GM12872 (cell line): Measurements from ENCODE around the gene GPN2.

Source experiments
- TF ChIP-seq, protein P1 (sequence below): IDR thresholded peaks from 3 replicates; pipeline ENCODE4 v1.5.1; 2011; ENCODE audit warnings: low read depth, mild to moderate bottlenecking, low read length, moderate library complexity; ENCODE audit not compliant: insufficient read depth

GPN2 gene

DNA sequence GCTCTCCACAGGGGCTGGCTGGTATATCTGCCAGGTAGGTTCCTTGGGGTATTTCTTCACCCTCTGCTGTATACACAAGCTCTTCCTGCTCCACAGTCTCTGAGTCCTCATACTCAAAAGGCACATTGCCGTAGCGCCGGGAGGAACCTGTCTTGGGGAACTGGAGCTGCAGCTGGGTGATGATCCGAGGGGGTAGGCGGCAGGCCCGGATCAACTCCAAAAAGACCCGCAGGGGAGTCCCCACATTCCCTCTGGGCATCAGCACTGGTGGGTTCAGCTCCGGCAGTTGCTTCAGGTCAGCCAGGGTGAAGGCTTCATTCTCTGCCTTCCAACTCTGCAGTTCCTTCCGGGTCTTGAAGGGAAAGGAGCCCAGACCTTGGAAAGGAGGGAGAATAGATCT is 7.3 kb upstream of the GPN2 start:
- TF ChIP-seq, protein P1, sequence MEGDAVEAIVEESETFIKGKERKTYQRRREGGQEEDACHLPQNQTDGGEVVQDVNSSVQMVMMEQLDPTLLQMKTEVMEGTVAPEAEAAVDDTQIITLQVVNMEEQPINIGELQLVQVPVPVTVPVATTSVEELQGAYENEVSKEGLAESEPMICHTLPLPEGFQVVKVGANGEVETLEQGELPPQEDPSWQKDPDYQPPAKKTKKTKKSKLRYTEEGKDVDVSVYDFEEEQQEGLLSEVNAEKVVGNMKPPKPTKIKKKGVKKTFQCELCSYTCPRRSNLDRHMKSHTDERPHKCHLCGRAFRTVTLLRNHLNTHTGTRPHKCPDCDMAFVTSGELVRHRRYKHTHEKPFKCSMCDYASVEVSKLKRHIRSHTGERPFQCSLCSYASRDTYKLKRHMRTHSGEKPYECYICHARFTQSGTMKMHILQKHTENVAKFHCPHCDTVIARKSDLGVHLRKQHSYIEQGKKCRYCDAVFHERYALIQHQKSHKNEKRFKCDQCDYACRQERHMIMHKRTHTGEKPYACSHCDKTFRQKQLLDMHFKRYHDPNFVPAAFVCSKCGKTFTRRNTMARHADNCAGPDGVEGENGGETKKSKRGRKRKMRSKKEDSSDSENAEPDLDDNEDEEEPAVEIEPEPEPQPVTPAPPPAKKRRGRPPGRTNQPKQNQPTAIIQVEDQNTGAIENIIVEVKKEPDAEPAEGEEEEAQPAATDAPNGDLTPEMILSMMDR, result no peak

DNA sequence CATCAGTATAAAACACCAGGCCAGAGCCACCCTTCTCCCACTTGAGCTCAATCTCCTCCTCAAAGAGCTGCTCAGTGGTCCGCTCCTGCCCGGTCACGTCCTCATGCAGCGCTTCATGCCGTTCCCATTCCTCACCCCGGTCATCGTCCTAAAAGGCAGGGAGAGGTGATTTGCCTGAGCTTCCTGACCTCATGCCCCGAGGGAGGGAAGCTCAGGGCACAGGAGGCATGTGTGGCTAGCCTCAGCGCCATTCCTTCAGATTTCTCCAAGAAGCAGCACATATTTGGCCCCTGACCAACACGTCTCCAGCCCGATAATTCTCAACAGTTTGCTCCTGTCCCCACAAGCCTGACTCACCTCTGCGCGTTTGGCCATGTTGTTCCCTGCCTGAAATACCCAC is 4.2 kb upstream of the GPN2 start:
- TF ChIP-seq, protein P1, result no peak

DNA sequence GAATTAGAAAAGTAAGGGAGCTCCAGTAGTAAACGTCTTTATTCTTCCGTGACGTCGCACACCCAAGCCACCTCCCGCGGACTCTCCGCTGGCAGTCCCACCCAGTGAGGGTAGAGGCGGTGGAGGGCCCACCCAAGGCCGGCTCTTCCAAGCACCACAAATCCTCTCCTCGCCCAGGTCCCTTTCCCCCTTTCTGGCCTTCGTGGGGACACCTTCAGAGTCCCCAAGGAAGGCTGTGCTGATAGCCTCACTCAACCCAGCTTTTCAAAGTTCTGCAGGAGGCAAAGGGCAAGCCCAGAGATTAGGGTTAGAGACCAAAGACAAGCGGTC is 349 bp upstream of the GPN2 start:
- TF ChIP-seq, protein P1, result no peak

GRCh38 chr1:26888231-26888630 is 1.9 kb downstream of the GPN2 start:
- TF ChIP-seq, protein P1, result no peak

- TF ChIP-seq, protein P1, result peak; percentile 56
These were observed 3.0 kb downstream of the GPN2 start for GRCh38 chr1:26887125-26887524.

DNA sequence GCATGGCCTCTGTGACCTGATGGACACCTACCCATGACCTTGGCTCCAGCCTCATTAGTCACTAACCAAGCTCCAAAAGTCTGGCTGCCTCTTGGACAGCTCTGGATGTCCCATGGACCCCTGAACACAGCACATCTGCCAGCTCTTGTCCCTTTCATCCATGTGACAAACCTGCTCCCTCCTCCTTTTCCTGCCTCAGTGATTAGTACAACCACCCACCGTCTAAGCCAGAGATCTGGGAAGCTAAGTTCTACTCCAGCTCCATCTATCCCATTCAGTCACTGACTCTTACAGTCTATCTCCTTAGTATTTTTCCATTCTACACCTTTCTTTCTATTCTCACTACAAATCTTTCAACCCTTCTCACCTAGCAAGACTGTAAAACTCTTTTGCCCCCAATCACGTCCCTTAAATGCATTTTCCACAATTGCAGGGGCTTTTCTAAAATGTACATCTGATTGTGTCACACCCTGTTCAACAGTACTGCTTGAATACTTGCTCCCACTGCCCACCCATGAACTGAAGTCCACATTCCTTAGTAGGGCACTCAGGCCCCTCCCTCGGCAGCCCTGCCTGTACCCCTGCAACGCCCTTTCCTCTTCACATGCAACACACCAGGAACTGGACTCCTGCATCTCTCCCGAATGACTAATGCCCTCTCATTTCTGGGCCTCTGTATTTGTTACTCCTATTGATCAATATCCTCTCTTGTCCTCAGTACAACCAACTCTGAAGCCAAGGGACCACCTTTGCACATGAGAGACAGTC is 7.2 kb downstream of the GPN2 start:
- TF ChIP-seq, protein P1, result no peak

- TF ChIP-seq, protein P1, result no peak
These were observed 10.3 kb downstream of the GPN2 start for GRCh38 chr1:26879793-26880192.
